HepG2 (cell line): ENCODE data around the gene CDA. TPM values are rescaled to one million over a fixed set of nuclear protein-coding genes. Genes with fewer than 3 reads are reported as not detected.

Source experiments
- BRF2 ChIP-seq: sonication (generic); formaldehyde crosslinking; IDR thresholded peaks from 2 replicates; pipeline ENCODE4 v1.8.1; 2022; ENCODE audit warnings: mild to moderate bottlenecking, missing genetic modification reagents
- CBX5 ChIP-seq: sonication (generic); formaldehyde crosslinking; IDR thresholded peaks from 2 replicates; pipeline ENCODE4 v1.4.0; 2020; ENCODE audit warnings: missing genetic modification reagents, borderline replicate concordance
- CHD4 ChIP-seq: fragments of 200-600 bp; sonication (generic); IDR thresholded peaks from 2 replicates; pipeline ENCODE4 v1.7.0; 2017; ENCODE audit warnings: mild to moderate bottlenecking, low read length, borderline replicate concordance
- EZH2 ChIP-seq: conservative IDR thresholded peaks from 2 replicates; pipeline ENCODE4 v1.6.1; 2012; ENCODE audit warnings: mild to moderate bottlenecking, low read depth, low read length, moderate library complexity
- GPN1 ChIP-seq: sonication (generic); formaldehyde crosslinking; IDR thresholded peaks from 2 replicates; pipeline ENCODE4 v1.5.1; 2020; ENCODE audit warnings: missing genetic modification reagents, borderline replicate concordance
- HIVEP1 ChIP-seq: sonication (generic); formaldehyde crosslinking; IDR thresholded peaks from 2 replicates; pipeline ENCODE4 v1.4.0; 2020; ENCODE audit warnings: mild to moderate bottlenecking, missing genetic modification reagents
- HMG20B ChIP-seq: conservative IDR thresholded peaks from 2 replicates; pipeline ENCODE4 v1.6.1; 2016; ENCODE audit warnings: missing genetic modification reagents, missing compliant biosample characterization
- KLF9 ChIP-seq: IDR thresholded peaks from 2 replicates; pipeline ENCODE4 v1.6.1; 2016; ENCODE audit warnings: low read depth
- TFDP1 ChIP-seq: IDR thresholded peaks from 2 replicates; pipeline ENCODE4 v1.6.1; 2016; ENCODE audit warnings: missing compliant biosample characterization, missing genetic modification reagents, borderline replicate concordance
- ZBED4 ChIP-seq: sonication (generic); formaldehyde crosslinking; IDR thresholded peaks from 2 replicates; pipeline ENCODE4 v1.4.0; 2020; ENCODE audit warnings: missing genetic modification reagents, borderline replicate concordance
- ZNF180 ChIP-seq: sonication (generic); formaldehyde crosslinking; IDR thresholded peaks from 2 replicates; pipeline ENCODE4 v1.4.0; 2020; ENCODE audit warnings: low read depth, missing genetic modification reagents, borderline replicate concordance
- ZNF276 ChIP-seq: sonication (generic); formaldehyde crosslinking; IDR thresholded peaks from 2 replicates; pipeline ENCODE4 v1.4.0; 2020; ENCODE audit warnings: mild to moderate bottlenecking, low read depth, missing genetic modification reagents
- ZNF33A ChIP-seq: sonication (generic); formaldehyde crosslinking; IDR thresholded peaks from 2 replicates; pipeline ENCODE4 v1.5.1; 2020; ENCODE audit warnings: missing genetic modification reagents, mild to moderate bottlenecking, moderate library complexity, borderline replicate concordance
- ZNF367 ChIP-seq: sonication (generic); formaldehyde crosslinking; IDR thresholded peaks from 2 replicates; pipeline ENCODE4 v1.4.0; 2020; ENCODE audit warnings: missing genetic modification reagents, borderline replicate concordance
- ZNF468 ChIP-seq: sonication (generic); formaldehyde crosslinking; IDR thresholded peaks from 2 replicates; pipeline ENCODE4 v1.8.0; 2022; ENCODE audit warnings: mild to moderate bottlenecking, moderate library complexity, missing genetic modification reagents
- ZNF589 ChIP-seq: sonication (generic); formaldehyde crosslinking; conservative IDR thresholded peaks from 2 replicates; pipeline ENCODE4 v1.8.0; 2022; ENCODE audit warnings: mild to moderate bottlenecking, moderate library complexity, missing genetic modification reagents
- ZNF597 ChIP-seq: sonication (generic); formaldehyde crosslinking; IDR thresholded peaks from 2 replicates; pipeline ENCODE4 v1.5.0; 2020; ENCODE audit warnings: missing genetic modification reagents
- ZNF768 ChIP-seq: sonication (generic); formaldehyde crosslinking; IDR thresholded peaks from 2 replicates; pipeline ENCODE4 v1.4.0; 2020; ENCODE audit warnings: missing genetic modification reagents
- ZSCAN12 ChIP-seq: sonication (generic); formaldehyde crosslinking; IDR thresholded peaks from 2 replicates; pipeline ENCODE4 v1.9.0; 2021; ENCODE audit warnings: mild to moderate bottlenecking, missing genetic modification reagents
- polyA plus RNA-seq, 8 experiments: library from polyadenylated mRNA; depleted of rRNA in 3 of 8; stranded (reverse) in 7 of 8; unstranded in 1 of 8; fragments of >200 nt; fragmentation: Illumina TruSeq in 4 of 8; extraction: Trizol in 4 of 8; gene quantifications; 2 replicates each; pipeline versions ENCODE4 v1.2.1 to v1.2.3, GENCODE V29; 2011 to 2016; ENCODE audit warnings: low read depth in 4 of 8, missing spikeins in 1 of 8, mixed read lengths in 1 of 8; ENCODE audit not compliant: insufficient read depth in 1 of 8
- total RNA-seq, 5 experiments: library from RNA; depleted of rRNA; stranded (reverse); fragments of >200 nt; fragmentation: Illumina TruSeq; extraction: Trizol; gene quantifications; 2 replicates each; pipeline ENCODE4 v1.2.3, GENCODE V29; 2016; ENCODE audit warnings: low read depth in 1 of 5

The CDA gene
- total and polyA plus RNA-seq, 2 of the 13 experiments (the other 11 are each of a cell fraction or from before 2014, with no cell fraction given) = 0.66 to 2.1 TPM

- TF ChIP-seq ZBED4 (CRISPR knock-in tag) (peak; percentile 34; the same call in 1 of the 2 replicates), ZNF589 (CRISPR knock-in tag) (no peak), EZH2 (no peak), HIVEP1 (CRISPR knock-in tag) (peak; percentile 69), ZSCAN12 (CRISPR knock-in tag) (no peak), ZNF468 (CRISPR knock-in tag) (0 out of 2 replicates have a peak, but pooled peaks have one; percentile 47), HMG20B (CRISPR knock-in tag) (no peak), GPN1 (CRISPR knock-in tag) (no peak), KLF9 (CRISPR knock-in tag) (no peak; the same call in 1 of the 2 replicates), CBX5 (CRISPR knock-in tag) (peak; percentile 8; the same call in 1 of the 2 replicates), ZNF768 (CRISPR knock-in tag) (peak; percentile 42; the same call in 1 of the 2 replicates), CHD4 (no peak; the same call in 1 of the 2 replicates), ZNF33A (CRISPR knock-in tag) (no peak), ZNF276 (CRISPR knock-in tag) (no peak), ZNF597 (no peak), BRF2 (CRISPR knock-in tag) (peak; percentile 73; the same call in 1 of the 2 replicates), ZNF180 (CRISPR knock-in tag) (no peak), ZNF367 (CRISPR knock-in tag) (0 out of 2 replicates have a peak, but pooled peaks have one; percentile 13), TFDP1 (no peak; the same call in 1 of the 2 replicates)
Observed at GRCh38 chr1:20551945-20552727, 36.8 kb upstream of the CDA start, which contains the start of gene FAM43B (continued).
